ENCODE data around the gene ULBP2.
"Not testable (repeated sequence)": the region's sequence is repeated elsewhere in the genome, so short reads cannot be mapped to it uniquely, and the experiment has no call there.

ULBP2 gene

GRCh38 chr6:149950423-149950822 is 8.6 kb downstream of the ULBP2 start:
- no peaks in the 10 kb centered on the region for H3K36me3 ChIP-seq (ENCODE audit: insufficient read depth, low read length)
- H3K9ac ChIP-seq (ENCODE audit: insufficient read length) = no peak overlapping the region
- no peaks in the 10 kb centered on the region for H3K9me3 ChIP-seq (ENCODE audit: low read depth, low read length)
- H3K4me3 ChIP-seq = no peak overlapping the region
- DNase-seq (ENCODE audit: low read depth, low spot score) = no peak
- TF ChIP-seq EZH2 (IDR thresholded peaks at IDR 0.05) = no peak
- TF ChIP-seq FOXP2 (optimal IDR thresholded peaks at IDR 0.05; ENCODE audit: control extremely low read depth, extremely low read length, insufficient read depth) = no peak
- TF ChIP-seq POLR2AphosphoS5 (IDR thresholded peaks at IDR 0.05; ENCODE audit: borderline replicate concordance, low read depth, low read length) = no peak
- no peak overlapping the region for H3K27ac ChIP-seq

DNA sequence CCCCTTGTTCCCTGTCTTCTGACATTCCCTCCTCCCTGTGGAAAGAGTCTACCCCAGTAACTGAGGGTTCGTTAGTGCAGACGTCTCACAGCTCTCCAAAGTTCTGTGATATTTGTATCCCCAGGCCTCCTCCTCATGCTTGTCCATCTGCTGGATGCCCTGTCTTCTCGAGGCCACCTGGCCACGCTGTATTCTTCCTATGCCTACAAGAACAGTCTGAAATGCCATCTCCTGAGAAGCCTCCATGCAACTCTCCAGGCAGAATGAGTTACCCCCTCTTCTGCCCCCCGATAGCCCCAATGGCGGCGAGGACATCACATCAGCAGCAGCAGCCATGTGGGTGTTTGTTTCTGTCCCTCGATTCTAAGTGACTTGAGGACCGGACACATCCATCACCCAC is 9.3 kb downstream of the ULBP2 start:
- TF ChIP-seq POLR2AphosphoS5 (IDR thresholded peaks at IDR 0.05; ENCODE audit: borderline replicate concordance, low read depth, low read length) = no peak
- no peak for TF ChIP-seq EZH2 (IDR thresholded peaks at IDR 0.05)
- no peak for TF ChIP-seq FOXP2 (optimal IDR thresholded peaks at IDR 0.05; ENCODE audit: control extremely low read depth, extremely low read length, insufficient read depth)
- Histone ChIP-seq H3K9me3 (ENCODE audit: low read depth, low read length) (no peaks in the 10 kb centered on the region), H3K27ac (no peak overlapping the region), H3K36me3 (ENCODE audit: insufficient read depth, low read length) (no peaks in the 10 kb centered on the region), H3K9ac (ENCODE audit: insufficient read length) (no peak overlapping the region), H3K4me3 (no peak overlapping the region)
- no peak for DNase-seq (ENCODE audit: low read depth, low spot score)

DNA sequence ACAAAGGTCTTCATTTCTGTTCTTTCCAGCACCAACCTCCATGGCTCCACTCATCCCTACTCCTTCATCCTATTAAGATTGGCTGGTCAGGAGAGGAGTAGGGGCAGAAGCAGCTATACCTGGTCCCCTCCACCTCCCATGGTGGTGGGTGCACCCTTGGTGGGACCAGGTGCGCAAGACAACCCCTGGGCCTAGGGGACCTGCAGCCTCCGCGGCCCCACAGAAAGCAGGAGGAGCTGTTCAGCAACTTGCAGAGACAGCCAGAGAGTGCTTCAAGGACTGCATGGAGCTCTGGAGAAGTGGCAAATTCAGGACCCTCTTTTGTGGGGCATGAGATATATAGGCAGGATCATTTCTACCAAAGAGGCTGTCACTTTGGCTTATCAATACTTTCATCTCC is 9.8 kb downstream of the ULBP2 start:
- Histone ChIP-seq H3K9ac (ENCODE audit: insufficient read length) (no peak overlapping the region), H3K9me3 (ENCODE audit: low read depth, low read length) (no peaks in the 10 kb centered on the region), H3K27ac (no peak overlapping the region), H3K36me3 (ENCODE audit: insufficient read depth, low read length) (no peaks in the 10 kb centered on the region), H3K4me3 (no peak overlapping the region)
- TF ChIP-seq EZH2 (IDR thresholded peaks at IDR 0.05) (no peak), POLR2AphosphoS5 (IDR thresholded peaks at IDR 0.05; ENCODE audit: borderline replicate concordance, low read depth, low read length) (no peak), FOXP2 (optimal IDR thresholded peaks at IDR 0.05; ENCODE audit: control extremely low read depth, extremely low read length, insufficient read depth) (no peak)
- no peak for DNase-seq (ENCODE audit: low read depth, low spot score)

- not testable (repeated sequence) for DNase-seq (ENCODE audit: low read depth, low spot score); H3K27ac ChIP-seq; H3K9ac ChIP-seq (ENCODE audit: insufficient read length)
These were observed 11.6 kb downstream of the ULBP2 start for GRCh38 chr6:149953390-149953789.

GRCh38 chr6:149953934-149954327 is 12.1 kb downstream of the ULBP2 start:
- H3K4me3 ChIP-seq; DNase-seq (ENCODE audit: low read depth, low spot score): not testable (repeated sequence)

More at GRCh38 chr6:149953390-149953789, 11.6 kb downstream of the ULBP2 start:
- not testable (repeated sequence) for H3K36me3 ChIP-seq (ENCODE audit: insufficient read depth, low read length); H3K9me3 ChIP-seq (ENCODE audit: low read depth, low read length); H3K4me3 ChIP-seq

GRCh38 chr6:149954328-149954983 is 12.6 kb downstream of the ULBP2 start:
- H3K36me3 ChIP-seq (ENCODE audit: insufficient read depth, low read length); H3K27ac ChIP-seq; H3K9ac ChIP-seq (ENCODE audit: insufficient read length); H3K9me3 ChIP-seq (ENCODE audit: low read depth, low read length); H3K4me3 ChIP-seq; DNase-seq (ENCODE audit: low read depth, low spot score): not testable (repeated sequence)

More at GRCh38 chr6:149953934-149954327, 12.1 kb downstream of the ULBP2 start:
- H3K9me3 ChIP-seq (ENCODE audit: low read depth, low read length); H3K27ac ChIP-seq; H3K9ac ChIP-seq (ENCODE audit: insufficient read length); H3K36me3 ChIP-seq (ENCODE audit: insufficient read depth, low read length): not testable (repeated sequence)

GRCh38 chr6:149954984-149955653 is 13.3 kb downstream of the ULBP2 start:
- H3K36me3 ChIP-seq (ENCODE audit: insufficient read depth, low read length); H3K9me3 ChIP-seq (ENCODE audit: low read depth, low read length); H3K4me3 ChIP-seq; DNase-seq (ENCODE audit: low read depth, low spot score); H3K27ac ChIP-seq; H3K9ac ChIP-seq (ENCODE audit: insufficient read length): not testable (repeated sequence)

- H3K9me3 ChIP-seq (ENCODE audit: low read depth, low read length); H3K27ac ChIP-seq; DNase-seq (ENCODE audit: low read depth, low spot score); H3K4me3 ChIP-seq; H3K9ac ChIP-seq (ENCODE audit: insufficient read length); H3K36me3 ChIP-seq (ENCODE audit: insufficient read depth, low read length): not testable (repeated sequence)
These were observed 14.0 kb downstream of the ULBP2 start for GRCh38 chr6:149955654-149956317.

DNA sequence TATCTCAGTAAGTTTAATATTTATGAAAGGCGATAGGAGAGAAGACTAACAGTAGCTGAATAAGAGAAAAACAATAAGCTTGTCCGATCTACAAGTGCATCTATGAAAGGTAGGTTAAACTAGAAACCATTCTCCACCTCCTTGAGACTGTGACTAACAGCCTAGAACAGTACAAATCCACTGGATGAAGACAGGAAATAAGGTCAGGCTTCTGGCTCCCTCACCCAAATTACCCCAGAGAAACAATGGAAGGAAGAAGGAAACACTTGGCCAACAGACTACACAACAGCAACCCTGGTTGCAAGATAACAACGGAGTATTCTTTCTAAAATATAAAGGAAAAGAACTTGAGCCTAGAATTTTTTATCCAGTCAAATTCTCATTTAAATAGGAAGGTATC is 16.3 kb downstream of the ULBP2 start:
- not testable (repeated sequence) for DNase-seq (ENCODE audit: low read depth, low spot score); H3K36me3 ChIP-seq (ENCODE audit: insufficient read depth, low read length); H3K4me3 ChIP-seq

GRCh38 chr6:149959806-149960205 is 18.0 kb downstream of the ULBP2 start:
- H3K27ac ChIP-seq; H3K36me3 ChIP-seq (ENCODE audit: insufficient read depth, low read length); DNase-seq (ENCODE audit: low read depth, low spot score); H3K9me3 ChIP-seq (ENCODE audit: low read depth, low read length); H3K4me3 ChIP-seq; H3K9ac ChIP-seq (ENCODE audit: insufficient read length): not testable (repeated sequence)

More for the DNA sequence above, 16.3 kb downstream of the ULBP2 start:
- H3K27ac ChIP-seq; H3K9me3 ChIP-seq (ENCODE audit: low read depth, low read length); H3K9ac ChIP-seq (ENCODE audit: insufficient read length): not testable (repeated sequence)
